ENCODE results near the gene KRT15. TPM values are rescaled to one million over a fixed set of nuclear protein-coding genes. Genes with fewer than 3 reads are reported as not detected.

Gene KRT15
- under 1 TPM in 1 of 2 donors, not detected in 1; 0.47 TPM for total RNA-seq

DNA sequence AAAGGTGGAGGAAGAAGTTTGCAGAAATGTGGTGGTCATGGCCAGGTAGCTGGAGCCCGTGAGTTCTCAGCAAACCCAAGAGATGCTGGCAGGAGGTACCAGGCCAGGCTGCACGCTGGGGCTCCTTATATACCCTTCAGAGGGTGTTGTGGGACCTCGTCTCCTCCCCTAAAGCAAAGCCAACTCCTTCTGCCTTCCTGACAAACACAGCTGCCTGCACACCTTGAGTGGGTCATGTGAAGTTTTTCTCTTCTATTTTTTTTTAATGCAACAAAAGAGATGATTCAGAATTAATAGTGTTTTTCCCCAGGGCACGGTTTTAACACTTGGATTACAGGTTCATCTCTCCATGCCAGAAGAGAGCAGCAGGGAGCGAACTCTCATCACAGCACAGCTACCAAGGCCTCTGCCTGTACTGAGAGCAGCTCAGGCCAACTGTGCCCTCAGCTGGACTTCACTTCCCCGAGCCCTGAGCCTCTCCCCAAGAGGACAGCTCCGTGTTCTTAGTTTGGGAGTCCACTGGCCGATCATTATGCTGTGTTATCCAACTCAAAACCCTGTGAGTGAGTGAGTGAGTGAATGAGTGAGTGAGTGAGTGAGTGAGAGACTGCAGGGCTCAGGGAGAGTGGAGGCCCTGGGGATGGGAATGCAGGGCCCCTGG lies at the start of gene KRT15:
KRT15 (minus strand) TSS at position 102 of the 661 bp plus-strand sequence; CDS start at position 39, 63 bp downstream.
- no peaks in the 10 kb centered on the region for H3K27me3 ChIP-seq
- TF ChIP-seq, protein P1, sequence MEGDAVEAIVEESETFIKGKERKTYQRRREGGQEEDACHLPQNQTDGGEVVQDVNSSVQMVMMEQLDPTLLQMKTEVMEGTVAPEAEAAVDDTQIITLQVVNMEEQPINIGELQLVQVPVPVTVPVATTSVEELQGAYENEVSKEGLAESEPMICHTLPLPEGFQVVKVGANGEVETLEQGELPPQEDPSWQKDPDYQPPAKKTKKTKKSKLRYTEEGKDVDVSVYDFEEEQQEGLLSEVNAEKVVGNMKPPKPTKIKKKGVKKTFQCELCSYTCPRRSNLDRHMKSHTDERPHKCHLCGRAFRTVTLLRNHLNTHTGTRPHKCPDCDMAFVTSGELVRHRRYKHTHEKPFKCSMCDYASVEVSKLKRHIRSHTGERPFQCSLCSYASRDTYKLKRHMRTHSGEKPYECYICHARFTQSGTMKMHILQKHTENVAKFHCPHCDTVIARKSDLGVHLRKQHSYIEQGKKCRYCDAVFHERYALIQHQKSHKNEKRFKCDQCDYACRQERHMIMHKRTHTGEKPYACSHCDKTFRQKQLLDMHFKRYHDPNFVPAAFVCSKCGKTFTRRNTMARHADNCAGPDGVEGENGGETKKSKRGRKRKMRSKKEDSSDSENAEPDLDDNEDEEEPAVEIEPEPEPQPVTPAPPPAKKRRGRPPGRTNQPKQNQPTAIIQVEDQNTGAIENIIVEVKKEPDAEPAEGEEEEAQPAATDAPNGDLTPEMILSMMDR (IDR thresholded peaks at IDR 0.05) = no peak
- no peak for DNase-seq (ENCODE audit: low spot score)

DNA sequence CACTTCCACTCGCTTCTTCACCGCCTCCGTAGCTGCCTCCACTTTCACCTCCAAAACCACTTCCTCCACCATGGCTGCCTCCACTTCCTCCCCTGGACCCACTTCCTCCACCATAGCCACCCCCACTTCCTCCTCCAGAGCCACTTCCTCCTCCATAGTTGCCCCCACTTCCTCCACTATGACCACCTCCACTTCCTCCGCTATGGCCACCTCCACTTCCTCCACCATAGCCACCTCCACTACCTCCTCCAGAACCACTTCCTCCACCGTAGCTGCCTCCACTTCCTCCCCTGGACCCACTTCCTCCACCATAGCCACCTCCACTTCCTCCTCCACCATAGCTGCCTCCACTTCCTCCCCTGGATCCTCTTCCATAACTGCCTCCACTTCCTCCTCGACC lies 48.6 kb upstream of the KRT15 start:
- no peaks in the 10 kb centered on the region for H3K9me3 ChIP-seq
- no peak overlapping the region for H3K4me3 ChIP-seq
- DNase-seq (ENCODE audit: low spot score) = no peak
- H3K36me3 ChIP-seq = no peaks in the 10 kb centered on the region
- no peaks in the 10 kb centered on the region for H3K4me1 ChIP-seq
- no peaks in the 10 kb centered on the region for H3K27me3 ChIP-seq
- TF ChIP-seq, protein P1 (IDR thresholded peaks at IDR 0.05) = no peak
- H3K27ac ChIP-seq = no peak overlapping the region

More for the DNA sequence above, at the start of gene KRT15:
- Histone ChIP-seq H3K4me1 (no peaks in the 10 kb centered on the region), H3K27ac (no peak within 1 kb of the TSS), H3K36me3 (no peaks in the 10 kb centered on the region), H3K4me3 (no peak within 1 kb of the TSS), H3K9me3 (no peaks in the 10 kb centered on the region)

DNA sequence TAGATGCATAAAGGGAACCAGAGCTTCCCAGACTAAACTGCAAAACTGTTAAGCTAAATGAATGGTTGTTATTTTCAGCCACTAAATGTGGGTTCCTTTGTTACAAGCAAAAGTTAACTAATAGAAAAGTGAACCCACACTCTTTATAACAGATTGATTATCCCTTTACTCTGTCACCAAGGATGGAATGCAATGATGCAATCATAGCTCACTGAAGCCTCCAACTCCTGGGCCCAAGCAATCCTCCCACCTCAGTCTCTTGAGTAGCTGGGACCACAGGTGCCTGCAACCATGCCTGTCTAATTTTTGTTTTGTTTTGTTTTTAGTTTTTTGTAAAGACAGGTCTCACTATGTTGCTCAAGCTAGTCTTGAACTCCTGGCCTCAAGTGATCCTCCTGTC lies 46.6 kb upstream of the KRT15 start:
- Histone ChIP-seq H3K4me3 (no peak overlapping the region), H3K36me3 (no peaks in the 10 kb centered on the region), H3K4me1 (no peaks in the 10 kb centered on the region), H3K27ac (no peak overlapping the region), H3K27me3 (no peaks in the 10 kb centered on the region), H3K9me3 (no peaks in the 10 kb centered on the region)
- TF ChIP-seq, protein P1 (IDR thresholded peaks at IDR 0.05) = no peak
- no peak for DNase-seq (ENCODE audit: low spot score)

GRCh38 chr17:41563607-41564170 lies 45.0 kb upstream of the KRT15 start:
- Histone ChIP-seq H3K36me3 (no peaks in the 10 kb centered on the region), H3K9me3 (no peaks in the 10 kb centered on the region), H3K27ac (no peak overlapping the region), H3K4me3 (no peak overlapping the region), H3K27me3 (no peaks in the 10 kb centered on the region), H3K4me1 (no peaks in the 10 kb centered on the region)
- DNase-seq (ENCODE audit: low spot score) = no peak
- TF ChIP-seq, protein P1 (IDR thresholded peaks at IDR 0.05) = no peak

DNA sequence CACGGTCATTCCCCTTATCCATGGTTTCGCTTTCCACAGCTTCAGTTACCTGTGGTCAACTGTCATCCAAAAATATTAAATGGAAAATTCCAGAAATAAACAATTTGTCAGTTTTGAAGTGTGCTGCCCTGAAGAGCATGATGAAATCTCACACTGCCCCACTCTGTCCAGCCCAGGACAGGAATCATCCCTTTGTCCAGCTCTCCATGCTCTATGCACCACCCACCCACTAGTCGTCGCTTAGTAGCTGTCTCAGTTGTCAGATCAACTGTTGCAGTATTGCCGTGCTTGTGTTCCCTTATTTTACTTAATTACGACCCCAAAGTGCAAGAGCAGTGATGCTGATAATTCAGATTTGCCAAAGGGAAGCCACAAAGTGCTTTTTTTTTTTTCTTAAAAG lies 42.9 kb upstream of the KRT15 start:
- Histone ChIP-seq H3K4me3 (no peak overlapping the region), H3K27ac (no peak overlapping the region), H3K27me3 (no peaks in the 10 kb centered on the region), H3K4me1 (no peaks in the 10 kb centered on the region), H3K36me3 (no peaks in the 10 kb centered on the region), H3K9me3 (no peaks in the 10 kb centered on the region)
- DNase-seq (ENCODE audit: low spot score) = no peak
- TF ChIP-seq, protein P1 (IDR thresholded peaks at IDR 0.05) = no peak
